Measurements from ENCODE around the gene FAM98C.
"Not testable (repeated sequence)": the region's sequence is repeated elsewhere in the genome, so short reads cannot be mapped to it uniquely, and the experiment has no call there.

FAM98C gene

GRCh38 chr19:38399081-38399480, 3.8 kb upstream of the FAM98C start:
- no peak for DNase-seq (ENCODE audit: low read depth)

GRCh38 chr19:38399537-38399936, 3.4 kb upstream of the FAM98C start:
- DNase-seq (ENCODE audit: low read depth) = no peak

- no peak for DNase-seq (ENCODE audit: low read depth)
Observed at GRCh38 chr19:38400361-38400760, 2.5 kb upstream of the FAM98C start.

- DNase-seq (ENCODE audit: low read depth) = no peak
Observed at GRCh38 chr19:38401148-38401547, 1.7 kb upstream of the FAM98C start.

- DNase-seq (ENCODE audit: low read depth) = no peak
Observed at GRCh38 chr19:38402623-38402966, 298 bp upstream of the FAM98C start.

GRCh38 chr19:38404858-38405257, 2.0 kb downstream of the FAM98C start:
- no peak for DNase-seq (ENCODE audit: low read depth)

GRCh38 chr19:38405276-38405675, 2.4 kb downstream of the FAM98C start:
- DNase-seq (ENCODE audit: low read depth) = no peak

- DNase-seq (ENCODE audit: low read depth) = no peak
Observed at GRCh38 chr19:38409631-38410133, 6.8 kb downstream of the FAM98C start.

- not testable (repeated sequence) for DNase-seq (ENCODE audit: low read depth)
Observed at GRCh38 chr19:38410407-38410806, 7.5 kb downstream of the FAM98C start.

GRCh38 chr19:38411041-38411712, 8.3 kb downstream of the FAM98C start:
- no peak for DNase-seq (ENCODE audit: low read depth)

- not testable (repeated sequence) for DNase-seq (ENCODE audit: low read depth)
Observed at GRCh38 chr19:38411898-38412297, 9.0 kb downstream of the FAM98C start.

GRCh38 chr19:38412491-38412890, 9.6 kb downstream of the FAM98C start:
- DNase-seq (ENCODE audit: low read depth) = no peak

GRCh38 chr19:38412961-38413360, 10.1 kb downstream of the FAM98C start:
- DNase-seq (ENCODE audit: low read depth) = no peak

GRCh38 chr19:38413416-38413815, 10.5 kb downstream of the FAM98C start:
- DNase-seq (ENCODE audit: low read depth) = no peak

- DNase-seq (ENCODE audit: low read depth) = no peak
Observed at GRCh38 chr19:38417146-38417543, 14.3 kb downstream of the FAM98C start.

GRCh38 chr19:38417544-38418506, 14.9 kb downstream of the FAM98C start:
- no peak for DNase-seq (ENCODE audit: low read depth)

GRCh38 chr19:38420935-38421334, 18.0 kb downstream of the FAM98C start:
- no peak for DNase-seq (ENCODE audit: low read depth)

GRCh38 chr19:38421856-38422255, 19.0 kb downstream of the FAM98C start:
- no peak for DNase-seq (ENCODE audit: low read depth)

- DNase-seq (ENCODE audit: low read depth) = no peak
Observed at GRCh38 chr19:38422438-38422837, 19.5 kb downstream of the FAM98C start.

GRCh38 chr19:38424272-38424671, 21.4 kb downstream of the FAM98C start:
- DNase-seq (ENCODE audit: low read depth) = no peak

- no peak for DNase-seq (ENCODE audit: low read depth)
Observed at GRCh38 chr19:38425222-38425809, 22.4 kb downstream of the FAM98C start.

- no peak for DNase-seq (ENCODE audit: low read depth)
Observed at GRCh38 chr19:38425810-38426466, 23.0 kb downstream of the FAM98C start, which contains the start of gene RASGRP4. RASGRP4 (minus strand) TSS chr19:38426219; CDS start chr19:38426091, 128 bp downstream.
